Measurements from ENCODE around the gene P3H2. TPM values are rescaled to one million over a fixed set of nuclear protein-coding genes. Genes with fewer than 3 reads are reported as not detected.
"Not testable (repeated sequence)": the region's sequence is repeated elsewhere in the genome, so short reads cannot be mapped to it uniquely, and the experiment has no call there.

P3H2 gene
- total RNA-seq, 5 donors from 2014 or later (not counting 1 experiment from before 2014, with no cell fraction given): 0.16 to 0.50 (median 0.35) TPM; not detected in 2

DNA sequence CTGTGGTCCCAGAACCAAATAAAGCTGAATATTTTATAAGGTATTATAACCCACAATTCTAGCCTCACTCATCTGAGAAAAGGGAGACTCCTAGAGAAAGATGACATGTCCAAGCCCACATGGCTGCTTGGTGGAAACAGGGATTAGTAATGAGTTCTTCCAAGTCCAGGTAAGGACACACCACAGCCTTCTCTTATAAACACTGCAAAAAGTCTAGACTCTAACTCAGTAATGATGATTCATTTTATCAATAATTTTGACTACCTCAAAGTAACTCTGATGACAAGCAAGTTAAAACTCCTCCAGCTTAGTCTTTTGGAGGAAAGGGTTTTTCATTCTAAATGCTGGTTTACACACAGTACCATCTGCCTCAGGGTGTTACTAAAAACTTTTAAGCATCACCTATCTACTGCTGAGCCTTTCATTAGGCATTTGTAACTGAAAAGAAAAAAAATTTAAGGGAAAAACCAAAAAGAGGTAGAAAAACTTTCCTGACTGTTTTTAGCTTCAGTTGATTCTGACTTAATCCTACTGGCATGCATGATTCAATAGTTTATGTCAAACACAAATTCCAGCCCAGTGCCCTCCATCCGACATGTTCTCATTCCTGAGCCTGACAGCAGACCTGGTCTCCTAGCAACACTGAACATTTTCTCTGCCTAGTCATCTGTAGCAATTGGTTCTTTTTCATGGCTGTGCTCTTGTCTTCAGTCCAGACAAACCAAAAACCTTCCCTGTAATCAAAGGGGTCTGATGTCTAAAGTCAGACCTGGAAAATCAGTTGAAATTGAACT, 43.9 kb downstream of the P3H2 start:
- no peak overlapping the region for H3K4me3 ChIP-seq (ENCODE audit: control insufficient read depth in 1 of 2, extremely low read depth in 1 of 2, low read length in 1 of 2)
- H3K9me3 ChIP-seq: no peaks in the 10 kb centered on the region
- no peaks in the 10 kb centered on the region for H3K27me3 ChIP-seq (replicated peaks in 1 of 2; ENCODE audit: control insufficient read depth in 2 of 2, extremely low read depth in 1 of 2, insufficient read depth in 2 of 2, low read length in 1 of 2)
- DNase-seq (no peak), ATAC-seq (replicated peaks in 1 of 4) (no peak)
- no peak overlapping the region for H3K27ac Mint-ChIP-seq
- peaks cover 13 to 22% of the 10 kb centered on the region in 2 donors for H3K27me3 Mint-ChIP-seq
- POLR2A ChIA-PET: no interaction called here
- no peaks in the 10 kb centered on the region for H3K4me1 Mint-ChIP-seq
- CTCF ChIA-PET: no interaction called here
- H3K27ac ChIP-seq (ENCODE audit: low read length): no peak overlapping the region
- no peaks in the 10 kb centered on the region for H3K4me1 ChIP-seq (ENCODE audit: control insufficient read depth in 1 of 2, extremely low read depth in 1 of 2, insufficient read depth in 2 of 2, low read length in 2 of 2)
- WGBS (ENCODE audit: insufficient coverage): 100% methylated on average over 1 of the region's 1 CpG
- H3K4me3 Mint-ChIP-seq: no peak overlapping the region
- H3K36me3 ChIP-seq (ENCODE audit: control insufficient read depth in 2 of 2, extremely low read depth in 1 of 2, insufficient read depth in 1 of 2, low read length in 1 of 2): no peaks in the 10 kb centered on the region
- no peaks in the 10 kb centered on the region for H3K9me3 Mint-ChIP-seq
- H3K36me3 Mint-ChIP-seq: no peaks in the 10 kb centered on the region

DNA sequence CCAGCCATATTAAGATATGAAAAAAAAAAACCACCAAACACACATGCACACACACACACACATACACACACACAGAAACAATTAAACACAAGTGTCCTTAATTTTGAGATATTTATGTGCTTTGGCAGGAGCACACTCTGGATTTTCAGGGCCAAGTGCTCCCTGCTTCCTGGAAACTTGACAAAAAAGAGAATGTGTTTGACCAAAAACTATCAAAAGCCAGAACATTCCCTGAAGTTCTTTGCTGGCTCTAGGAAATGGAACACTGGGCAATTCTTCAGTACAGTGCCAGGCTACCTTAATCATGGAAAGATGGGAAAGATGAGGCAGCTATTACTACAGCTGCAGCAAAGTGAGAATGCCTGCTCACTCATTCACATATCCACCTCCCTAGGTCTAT, 44.6 kb downstream of the P3H2 start:
- H3K36me3 Mint-ChIP-seq: no peaks in the 10 kb centered on the region
- no peaks in the 10 kb centered on the region for H3K27me3 ChIP-seq (replicated peaks in 1 of 2; ENCODE audit: control insufficient read depth in 2 of 2, extremely low read depth in 1 of 2, insufficient read depth in 2 of 2, low read length in 1 of 2)
- no peak overlapping the region for H3K4me3 ChIP-seq (ENCODE audit: control insufficient read depth in 1 of 2, extremely low read depth in 1 of 2, low read length in 1 of 2)
- H3K9me3 ChIP-seq: no peaks in the 10 kb centered on the region
- peaks cover 15 to 22% of the 10 kb centered on the region in 2 donors for H3K27me3 Mint-ChIP-seq
- H3K36me3 ChIP-seq (ENCODE audit: control insufficient read depth in 2 of 2, extremely low read depth in 1 of 2, insufficient read depth in 1 of 2, low read length in 1 of 2): no peaks in the 10 kb centered on the region
- no peaks in the 10 kb centered on the region for H3K9me3 Mint-ChIP-seq
- no peak overlapping the region for H3K27ac ChIP-seq (ENCODE audit: low read length)
- ATAC-seq (replicated peaks in 1 of 4) (no peak), DNase-seq (no peak)
- POLR2A ChIA-PET: no interaction called here
- no peaks in the 10 kb centered on the region for H3K4me1 Mint-ChIP-seq
- H3K27ac Mint-ChIP-seq: no peak overlapping the region
- no peak overlapping the region for H3K4me3 Mint-ChIP-seq
- CTCF ChIA-PET: no interaction called here
- H3K4me1 ChIP-seq (ENCODE audit: control insufficient read depth in 1 of 2, extremely low read depth in 1 of 2, insufficient read depth in 2 of 2, low read length in 2 of 2): no peaks in the 10 kb centered on the region

DNA sequence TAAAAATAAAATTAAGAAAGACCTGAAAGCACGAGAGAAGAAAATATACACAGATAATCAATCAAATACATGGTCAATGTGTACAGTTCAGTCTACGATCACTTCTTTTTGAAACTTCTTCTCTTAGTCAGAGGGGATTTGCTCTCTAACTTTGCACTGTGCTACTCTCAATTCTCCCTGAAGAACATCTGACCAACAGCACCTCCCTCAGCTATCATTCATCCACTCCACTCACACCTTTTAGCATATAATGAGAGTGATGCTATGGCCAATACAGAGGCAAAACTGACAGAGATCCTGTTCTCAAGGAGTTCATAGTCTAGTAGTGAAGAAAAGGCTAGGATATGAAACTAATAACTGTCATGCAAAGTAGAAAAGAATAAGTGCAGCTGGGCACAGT, 45.9 kb downstream of the P3H2 start:
- Histone ChIP-seq H3K27me3 (replicated peaks in 1 of 2; ENCODE audit: control insufficient read depth in 2 of 2, extremely low read depth in 1 of 2, insufficient read depth in 2 of 2, low read length in 1 of 2) (no peaks in the 10 kb centered on the region), H3K36me3 (ENCODE audit: control insufficient read depth in 2 of 2, extremely low read depth in 1 of 2, insufficient read depth in 1 of 2, low read length in 1 of 2) (no peaks in the 10 kb centered on the region), H3K9me3 (no peaks in the 10 kb centered on the region), H3K27ac (ENCODE audit: low read length) (no peak overlapping the region), H3K4me3 (ENCODE audit: control insufficient read depth in 1 of 2, extremely low read depth in 1 of 2, low read length in 1 of 2) (no peak overlapping the region), H3K4me1 (ENCODE audit: control insufficient read depth in 1 of 2, extremely low read depth in 1 of 2, insufficient read depth in 2 of 2, low read length in 2 of 2) (no peaks in the 10 kb centered on the region)
- peaks cover 13 to 25% of the 10 kb centered on the region in 2 donors for H3K27me3 Mint-ChIP-seq
- no peak overlapping the region for H3K4me3 Mint-ChIP-seq
- no CpG with 5 or more reads among the region's 2 CpGs for WGBS (ENCODE audit: insufficient coverage)
- H3K27ac Mint-ChIP-seq: no peak overlapping the region
- DNase-seq (no peak), ATAC-seq (replicated peaks in 1 of 4) (no peak)
- H3K36me3 Mint-ChIP-seq: no peaks in the 10 kb centered on the region
- POLR2A ChIA-PET: interaction anchor here in 1 of 2 donors (0.9 kb wide), 1 partner anchor 17 kb away, joined by 5 read pairs; no protein-coding TSS in a partner anchor
- H3K4me1 Mint-ChIP-seq: no peaks in the 10 kb centered on the region
- CTCF ChIA-PET: interaction anchor here in 1 of 2 donors (0.7 kb wide), 1 partner anchor 74 kb away, joined by 3 read pairs; no protein-coding TSS in a partner anchor
- no peaks in the 10 kb centered on the region for H3K9me3 Mint-ChIP-seq

DNA sequence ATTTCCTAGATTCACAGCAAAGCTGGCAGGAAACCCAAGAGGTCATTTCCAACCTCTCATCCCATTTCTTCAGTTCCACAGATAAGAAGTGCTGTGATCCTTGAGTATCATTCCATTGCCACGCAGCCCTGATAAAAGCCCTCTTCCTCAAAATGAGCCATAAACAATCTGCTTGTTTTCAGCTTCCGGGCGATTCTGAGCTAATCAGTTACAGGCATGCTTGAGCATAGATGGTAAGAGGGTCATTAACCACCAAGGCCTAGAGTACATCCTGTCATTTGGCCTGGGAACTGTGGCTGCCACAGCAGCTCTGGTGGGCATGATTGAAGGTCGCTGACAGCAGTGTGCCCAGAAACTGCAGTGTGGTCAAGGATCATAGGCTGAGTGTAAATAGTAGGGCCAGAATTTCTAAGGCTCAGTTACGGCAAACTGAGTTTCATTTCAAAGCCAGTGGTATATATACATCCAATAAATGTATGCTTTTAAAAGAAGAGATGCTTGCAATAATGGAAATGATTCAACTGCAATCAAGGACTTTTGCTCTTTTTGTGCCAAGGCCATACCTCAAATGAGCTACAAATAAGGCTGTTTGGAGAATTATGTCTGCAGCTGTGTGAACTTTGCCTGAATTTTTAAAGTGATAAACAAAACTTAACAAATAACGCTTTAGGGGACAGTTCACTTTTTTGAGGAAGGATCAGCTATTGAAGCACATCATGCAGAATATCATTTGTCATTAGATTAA, 47.3 kb downstream of the P3H2 start:
- DNase-seq (no peak), ATAC-seq (replicated peaks in 1 of 4) (no peak)
- Mint-ChIP-seq H3K9me3 (no peaks in the 10 kb centered on the region), H3K27me3 (peaks cover 13 to 24% of the 10 kb centered on the region in 2 donors), H3K4me3 (no peak overlapping the region), H3K27ac (no peak overlapping the region), H3K4me1 (no peaks in the 10 kb centered on the region), H3K36me3 (no peaks in the 10 kb centered on the region)
- no CpG with 5 or more reads among the region's 6 CpGs for WGBS (ENCODE audit: insufficient coverage)
- Histone ChIP-seq H3K4me1 (ENCODE audit: control insufficient read depth in 1 of 2, extremely low read depth in 1 of 2, insufficient read depth in 2 of 2, low read length in 2 of 2) (no peaks in the 10 kb centered on the region), H3K9me3 (no peaks in the 10 kb centered on the region), H3K4me3 (ENCODE audit: control insufficient read depth in 1 of 2, extremely low read depth in 1 of 2, low read length in 1 of 2) (no peak overlapping the region), H3K27me3 (replicated peaks in 1 of 2; ENCODE audit: control insufficient read depth in 2 of 2, extremely low read depth in 1 of 2, insufficient read depth in 2 of 2, low read length in 1 of 2) (no peaks in the 10 kb centered on the region), H3K36me3 (ENCODE audit: control insufficient read depth in 2 of 2, extremely low read depth in 1 of 2, insufficient read depth in 1 of 2, low read length in 1 of 2) (no peaks in the 10 kb centered on the region), H3K27ac (ENCODE audit: low read length) (no peak overlapping the region)
- CTCF ChIA-PET: no interaction called here
- POLR2A ChIA-PET: no interaction called here

DNA sequence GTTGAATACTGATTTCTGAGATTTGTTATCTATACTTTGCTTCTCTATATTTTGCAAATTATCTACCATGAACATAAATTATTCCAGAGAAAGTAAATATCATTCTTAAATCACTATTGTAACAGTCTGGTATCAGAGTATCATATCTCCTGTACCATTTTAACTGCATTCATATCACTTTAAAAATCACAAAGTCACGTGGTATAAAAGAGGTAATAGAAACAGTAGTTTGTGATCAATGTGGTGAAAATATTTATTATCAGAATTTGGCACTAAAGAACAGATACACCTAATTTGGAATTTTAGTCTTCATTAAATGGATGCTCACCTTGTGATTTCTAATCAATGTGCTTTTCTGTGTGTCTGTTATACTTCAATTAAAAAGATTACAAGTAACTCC, 47.8 kb downstream of the P3H2 start:
- Mint-ChIP-seq H3K27me3 (peaks cover 13 to 21% of the 10 kb centered on the region in 2 donors), H3K9me3 (no peaks in the 10 kb centered on the region), H3K27ac (no peak overlapping the region), H3K4me1 (no peaks in the 10 kb centered on the region), H3K4me3 (no peak overlapping the region), H3K36me3 (no peaks in the 10 kb centered on the region)
- ChIA-PET POLR2A (no interaction called here), CTCF (no interaction called here)
- Histone ChIP-seq H3K4me3 (ENCODE audit: control insufficient read depth in 1 of 2, extremely low read depth in 1 of 2, low read length in 1 of 2) (no peak overlapping the region), H3K36me3 (ENCODE audit: control insufficient read depth in 2 of 2, extremely low read depth in 1 of 2, insufficient read depth in 1 of 2, low read length in 1 of 2) (no peaks in the 10 kb centered on the region), H3K27ac (ENCODE audit: low read length) (no peak overlapping the region), H3K4me1 (ENCODE audit: control insufficient read depth in 1 of 2, extremely low read depth in 1 of 2, insufficient read depth in 2 of 2, low read length in 2 of 2) (no peaks in the 10 kb centered on the region), H3K9me3 (no peaks in the 10 kb centered on the region), H3K27me3 (replicated peaks in 1 of 2; ENCODE audit: control insufficient read depth in 2 of 2, extremely low read depth in 1 of 2, insufficient read depth in 2 of 2, low read length in 1 of 2) (no peaks in the 10 kb centered on the region)
- no CpG with 5 or more reads among the region's 1 CpG for WGBS (ENCODE audit: insufficient coverage)
- ATAC-seq (replicated peaks in 1 of 4) (no peak), DNase-seq (no peak)

DNA sequence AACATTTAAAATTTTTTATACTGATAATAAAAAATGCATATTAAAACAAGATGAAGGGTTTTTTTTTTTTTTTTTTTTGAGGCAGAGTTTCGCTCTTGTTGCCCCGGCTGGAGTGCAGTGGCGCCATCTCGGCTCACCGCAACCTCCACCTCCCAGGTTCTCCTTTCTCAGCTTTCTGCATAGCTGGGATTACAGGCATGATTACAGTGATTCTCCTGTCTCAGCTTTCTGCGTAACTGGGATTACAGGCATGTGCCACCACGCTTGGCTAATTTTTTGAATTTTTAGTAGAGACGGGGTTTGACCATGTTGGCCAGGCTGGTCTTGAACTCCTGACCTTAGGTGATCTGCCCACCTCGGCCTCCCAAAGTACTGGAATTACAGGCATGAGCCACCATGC, 48.8 kb downstream of the P3H2 start:
- H3K9me3 ChIP-seq; H3K27ac Mint-ChIP-seq; H3K27me3 ChIP-seq (replicated peaks in 1 of 2; ENCODE audit: control insufficient read depth in 2 of 2, extremely low read depth in 1 of 2, insufficient read depth in 2 of 2, low read length in 1 of 2); ATAC-seq (replicated peaks in 1 of 4); H3K36me3 ChIP-seq (ENCODE audit: control insufficient read depth in 2 of 2, extremely low read depth in 1 of 2, insufficient read depth in 1 of 2, low read length in 1 of 2); DNase-seq; H3K9me3 Mint-ChIP-seq; H3K4me1 Mint-ChIP-seq; POLR2A ChIA-PET; H3K36me3 Mint-ChIP-seq; H3K4me1 ChIP-seq (ENCODE audit: control insufficient read depth in 1 of 2, extremely low read depth in 1 of 2, insufficient read depth in 2 of 2, low read length in 2 of 2); H3K27ac ChIP-seq (ENCODE audit: low read length); CTCF ChIA-PET; H3K4me3 Mint-ChIP-seq; H3K4me3 ChIP-seq (ENCODE audit: control insufficient read depth in 1 of 2, extremely low read depth in 1 of 2, low read length in 1 of 2): not testable (repeated sequence)
- WGBS (ENCODE audit: insufficient coverage): 71% methylated on average over 3 of the region's 9 CpGs
- peaks cover 12 to 17% of the 10 kb centered on the region in 2 donors for H3K27me3 Mint-ChIP-seq
